ENCODE data around the gene FLNA.
"Not testable (repeated sequence)": the region's sequence is repeated elsewhere in the genome, so short reads cannot be mapped to it uniquely, and the experiment has no call there.

The FLNA gene

DNA sequence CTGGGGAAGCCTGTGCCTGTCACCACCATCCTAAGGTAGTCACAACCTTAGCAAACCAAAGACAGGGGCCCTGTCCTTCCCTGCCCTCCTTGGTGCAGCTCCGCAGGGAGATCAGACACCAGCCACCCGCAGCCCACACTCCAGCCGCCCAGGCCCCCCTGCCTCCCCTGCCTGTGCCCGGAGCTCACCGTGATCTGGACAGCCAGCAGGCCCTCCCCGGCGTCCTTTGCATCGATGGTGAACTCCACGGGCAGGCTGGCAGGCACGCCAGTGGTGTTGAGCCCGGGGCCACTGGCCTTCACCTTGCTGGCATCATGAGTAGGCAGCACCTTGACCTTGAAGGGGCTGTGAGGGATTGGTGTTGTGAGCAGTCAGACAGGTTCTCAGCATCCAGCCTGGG lies 16.4 kb downstream of the FLNA start:
- DNase-seq (ENCODE audit: low spot score), result no peak

DNA sequence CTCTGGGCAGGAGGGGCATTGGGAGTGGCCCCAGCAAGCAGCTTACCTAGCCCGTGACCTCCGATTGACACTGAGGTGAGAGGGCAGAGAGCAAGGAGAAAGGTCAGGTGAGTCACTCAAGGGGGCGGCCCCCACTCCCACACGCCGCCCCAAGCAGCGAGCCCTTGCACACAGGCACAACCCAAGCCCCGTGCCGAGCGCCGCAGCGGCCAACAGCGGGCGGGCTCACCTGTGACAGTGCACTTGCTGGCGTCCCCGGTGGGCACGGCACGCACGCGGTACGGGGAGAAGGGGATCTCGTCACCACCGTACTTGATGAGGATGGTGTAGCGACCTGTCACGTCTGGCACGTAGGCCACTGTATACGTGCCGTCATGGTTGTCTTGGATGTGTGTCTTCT lies 17.2 kb downstream of the FLNA start:
- DNase-seq (ENCODE audit: low spot score), result no peak

DNA sequence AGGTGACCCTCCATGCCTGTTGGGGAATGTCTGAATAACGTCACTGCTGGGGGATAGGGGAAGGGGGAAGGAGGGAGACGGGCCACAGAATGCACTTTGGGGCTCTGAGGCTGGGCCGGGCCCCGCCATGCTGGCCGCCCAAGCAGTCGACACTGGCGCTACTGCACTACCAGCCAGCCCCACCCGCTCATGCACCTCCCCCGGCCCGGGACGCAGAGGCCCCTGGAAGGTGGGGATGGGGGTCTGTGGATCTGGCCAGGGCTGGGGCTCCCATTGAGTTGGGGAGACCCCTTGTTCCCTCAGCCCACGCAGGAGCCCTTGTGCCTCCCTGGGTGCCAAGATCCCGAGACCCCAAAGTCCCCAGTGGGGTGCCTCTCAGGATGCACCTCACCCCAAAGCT lies 17.8 kb downstream of the FLNA start:
- DNase-seq (ENCODE audit: low spot score), result no peak

DNA sequence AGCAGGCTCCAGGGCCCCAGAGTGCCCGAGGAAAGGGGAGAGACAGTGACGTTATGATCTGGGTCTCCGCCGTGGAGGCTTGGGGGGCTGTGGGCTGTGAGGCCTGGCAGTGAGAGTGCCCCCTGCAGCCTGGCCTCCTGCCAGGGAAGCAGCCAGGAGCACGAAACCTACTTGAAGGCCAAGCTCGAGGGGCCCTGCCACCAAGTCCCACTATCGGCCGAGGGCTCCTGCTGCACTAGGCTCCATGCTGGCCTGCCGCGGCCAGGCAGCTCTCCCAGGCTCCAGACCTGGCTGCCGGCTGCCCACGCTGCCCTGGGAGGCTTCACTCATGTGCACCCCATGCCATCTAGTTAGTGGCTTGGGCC lies 18.7 kb downstream of the FLNA start:
- DNase-seq (ENCODE audit: low spot score), result no peak

DNA sequence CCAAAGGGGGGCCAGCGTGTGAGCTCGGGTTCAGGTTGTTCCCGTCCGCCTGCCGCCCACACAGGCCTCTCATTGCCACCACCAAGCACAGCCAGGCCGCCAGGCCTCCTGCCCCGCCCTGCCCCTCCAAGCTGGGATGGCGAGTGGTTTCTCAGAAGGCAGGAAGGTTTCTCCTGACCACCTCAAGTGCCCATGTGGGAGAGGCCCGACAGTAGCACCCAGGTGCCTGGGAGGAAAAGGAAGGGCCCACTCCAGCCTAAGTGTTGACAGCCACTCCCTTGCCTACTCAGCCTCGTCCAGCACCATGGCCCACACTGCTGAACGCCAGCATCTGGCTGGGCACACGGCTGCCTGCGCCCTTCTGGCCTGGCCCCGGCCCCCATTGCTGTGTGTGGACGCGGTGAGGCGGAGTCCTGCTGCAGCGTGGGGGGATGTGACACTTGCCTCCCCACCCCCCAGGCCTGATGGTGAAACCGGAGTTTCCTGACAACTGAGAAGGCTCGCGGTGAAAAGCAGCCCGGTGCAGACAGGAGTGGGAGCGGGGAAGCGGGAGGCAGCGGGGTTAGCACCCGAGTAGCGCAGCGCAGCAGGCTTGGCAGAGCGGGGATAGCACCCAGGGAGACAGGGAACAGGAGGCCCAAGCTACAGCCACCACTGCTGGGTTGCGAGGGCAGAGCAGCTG lies 19.2 kb downstream of the FLNA start:
- no peak for DNase-seq (ENCODE audit: low spot score)

DNA sequence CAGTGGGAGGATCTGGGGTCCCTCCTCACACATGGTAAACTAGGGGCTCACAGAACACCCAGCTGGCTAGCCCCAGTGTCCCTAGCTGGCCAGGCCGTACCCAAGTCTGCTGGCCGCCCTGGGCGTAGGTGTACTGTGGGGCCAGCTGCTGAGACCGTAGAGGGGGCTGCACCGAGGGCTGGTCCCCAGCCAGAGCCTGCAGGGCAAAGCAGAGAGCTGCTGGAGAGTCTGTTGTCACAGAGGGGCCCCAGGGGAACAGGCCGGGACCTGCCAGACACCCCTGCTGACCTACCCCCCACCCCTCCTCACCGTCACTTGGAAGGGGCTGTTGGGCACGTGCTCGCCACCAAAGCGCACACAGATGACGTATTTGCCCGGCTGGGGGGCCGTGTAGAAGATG lies 19.9 kb downstream of the FLNA start:
- no peak for DNase-seq (ENCODE audit: low spot score)

DNA sequence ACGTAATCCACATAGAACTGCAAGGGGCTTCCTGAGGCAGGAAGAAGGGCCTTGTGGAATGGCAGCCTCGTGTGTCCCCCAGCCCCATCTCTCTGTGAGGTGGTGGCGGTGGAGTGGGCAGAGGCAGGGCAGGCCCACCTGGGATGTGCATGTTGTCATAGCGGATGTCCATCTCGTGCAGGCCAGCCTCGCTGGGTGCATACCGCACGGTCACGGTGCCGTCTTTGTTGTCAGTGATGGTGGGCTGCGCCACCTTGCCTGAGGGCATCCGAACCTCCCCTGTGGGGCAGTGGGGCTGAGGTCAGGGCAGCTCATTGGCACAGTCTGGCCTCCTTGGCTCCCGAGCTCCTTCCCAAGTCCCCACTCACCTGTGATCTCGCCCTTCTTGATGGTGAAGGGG lies 20.4 kb downstream of the FLNA start:
- no peak for DNase-seq (ENCODE audit: low spot score)

DNA sequence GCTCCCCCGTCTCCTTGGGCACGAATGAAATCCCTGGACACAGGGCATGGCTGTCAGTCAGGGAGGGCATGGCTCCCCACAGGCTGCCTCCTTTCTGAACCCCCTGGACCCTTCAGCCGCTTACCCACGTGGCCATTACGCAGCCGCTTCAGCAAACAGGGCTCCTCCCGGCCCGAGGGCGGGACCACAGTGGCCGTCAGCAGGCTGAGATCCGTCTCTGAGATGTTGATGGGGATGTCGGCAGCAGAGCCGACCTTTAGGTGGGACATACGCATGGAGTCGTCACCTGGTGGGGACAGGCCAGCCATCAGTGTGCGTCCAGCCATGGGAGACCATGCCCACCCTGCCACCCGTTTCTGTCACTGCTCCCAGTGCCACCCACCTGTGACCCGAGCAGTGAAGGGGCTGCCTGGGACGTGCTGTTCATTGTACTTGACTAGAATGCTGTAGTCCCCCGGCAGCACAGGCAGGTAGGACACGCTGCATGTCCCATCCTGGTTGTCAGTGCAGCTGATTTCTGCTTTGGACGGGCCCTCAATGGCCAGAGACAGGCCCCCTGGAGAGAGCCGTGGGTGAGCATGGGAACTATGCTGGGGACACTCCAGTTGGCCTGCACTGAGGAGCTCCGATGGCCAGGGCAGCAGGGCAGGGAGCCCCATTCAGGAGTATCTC lies 21.1 kb downstream of the FLNA start:
- DNase-seq (ENCODE audit: low spot score), result no peak

DNA sequence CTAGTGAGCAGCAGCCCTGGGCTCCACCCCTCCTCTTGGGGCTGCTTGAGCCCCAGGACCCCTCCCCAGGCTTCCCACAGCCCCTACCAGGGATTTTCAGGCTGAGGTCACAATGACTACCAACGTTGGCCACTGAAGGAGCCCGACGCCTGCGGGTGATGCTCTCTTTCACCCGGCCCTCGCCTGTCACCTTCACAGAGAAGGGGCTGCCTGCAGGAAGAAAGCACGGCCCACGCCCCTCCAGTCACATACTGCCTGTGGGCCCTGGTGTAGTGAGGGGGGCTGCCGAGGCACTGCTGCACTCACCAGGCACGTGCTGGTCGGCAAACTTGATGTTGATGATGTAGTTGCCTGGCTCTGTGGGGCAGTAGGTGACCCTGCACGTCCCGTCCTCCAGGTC lies 22.0 kb downstream of the FLNA start:
- DNase-seq (ENCODE audit: low spot score), result no peak

DNA sequence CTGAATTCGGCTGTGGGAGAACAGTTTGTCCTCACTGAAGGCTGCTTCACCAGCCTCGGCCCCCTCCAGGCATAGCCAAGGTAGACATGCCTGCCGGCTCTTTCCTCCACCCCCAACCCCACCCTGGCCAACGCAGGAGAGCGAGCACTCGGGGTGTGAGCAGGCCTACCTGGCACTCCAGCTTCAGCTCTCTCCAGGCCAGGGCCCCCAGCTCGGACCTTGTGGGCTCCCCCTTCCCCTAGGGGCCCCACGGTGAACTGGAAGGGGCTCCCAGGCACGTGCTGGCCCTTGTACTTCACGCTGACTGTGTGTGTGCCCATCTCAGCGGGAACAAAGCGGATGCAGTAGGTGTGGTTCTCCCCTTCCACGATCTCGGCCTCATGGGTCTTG lies 22.4 kb downstream of the FLNA start:
- no peak for DNase-seq (ENCODE audit: low spot score)

DNA sequence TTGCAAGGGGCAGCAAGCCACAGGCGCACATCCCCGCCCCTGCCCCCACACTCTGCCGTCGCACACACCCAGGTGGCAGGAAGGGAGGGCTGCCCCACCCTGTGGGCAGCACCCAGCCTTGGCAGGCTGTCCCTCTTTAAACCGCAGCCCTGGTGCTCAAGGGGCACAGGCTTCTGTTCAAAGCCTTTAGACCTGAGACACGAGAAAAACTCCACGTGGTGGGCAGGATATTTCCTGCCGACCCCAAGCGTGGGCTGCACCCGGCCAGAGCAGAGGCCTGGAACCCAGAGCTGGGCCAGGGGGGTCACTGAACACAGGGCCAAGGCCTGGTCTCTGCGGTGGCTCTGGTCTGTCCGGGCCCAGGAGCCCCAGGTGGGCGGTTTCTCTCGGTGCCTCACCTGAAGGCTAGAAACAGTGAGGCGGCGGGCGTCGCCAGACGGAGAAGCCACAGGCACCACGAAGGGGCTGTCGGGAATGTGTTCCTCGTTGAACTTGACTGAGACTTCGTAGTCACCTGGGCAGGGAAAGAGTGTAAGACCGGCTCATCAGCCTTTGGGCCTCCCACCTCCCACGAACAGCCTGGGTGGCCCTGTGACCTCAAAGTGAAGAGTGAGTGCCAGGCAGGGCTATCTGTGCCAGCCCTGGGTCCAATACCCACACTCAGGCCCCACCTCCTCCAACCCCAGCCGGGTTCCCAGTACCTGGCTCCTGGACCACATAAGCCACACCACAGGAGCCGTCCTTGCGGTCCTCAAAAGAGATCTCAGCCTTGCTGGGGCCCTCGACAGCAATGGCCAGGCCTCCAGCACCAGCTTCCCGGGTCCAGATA lies 23.0 kb downstream of the FLNA start:
- no peak for DNase-seq (ENCODE audit: low spot score)

DNA sequence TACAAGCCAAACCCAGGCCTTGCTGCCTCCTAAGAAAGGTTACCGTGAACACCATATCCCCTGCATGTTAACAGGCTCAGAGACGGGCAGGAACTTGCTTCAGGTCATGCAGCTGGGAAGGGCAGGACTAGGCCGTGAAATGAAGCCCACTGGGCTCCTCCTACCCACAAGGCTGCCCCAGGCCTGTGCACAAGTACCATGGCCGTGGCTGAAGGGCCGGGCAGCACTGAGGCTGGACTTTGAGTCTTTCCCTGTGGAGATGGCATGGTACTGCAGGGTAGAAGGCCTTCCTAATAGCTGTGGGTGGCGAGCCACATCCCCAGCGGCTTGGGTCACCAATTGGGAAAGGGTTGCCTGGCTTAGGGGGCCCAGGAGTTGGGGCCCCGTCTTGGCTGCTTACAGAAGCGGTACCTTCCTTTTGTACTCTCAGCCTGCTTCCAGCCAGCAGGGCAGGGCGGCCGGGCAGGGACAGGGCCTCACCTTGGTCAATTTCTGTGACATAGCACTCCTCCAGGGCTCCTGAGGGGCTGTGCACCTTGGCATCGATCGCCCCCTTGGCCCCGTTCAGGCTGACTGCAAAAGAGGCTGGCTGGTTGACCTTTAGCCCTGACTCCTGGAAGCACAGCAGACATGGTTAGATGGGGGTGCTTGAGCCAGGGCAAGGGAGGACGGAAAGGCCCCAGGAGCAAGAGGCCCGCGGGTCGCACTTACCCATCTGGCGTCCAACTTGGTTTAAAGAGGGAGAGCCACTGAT lies 23.8 kb downstream of the FLNA start:
- no peak for DNase-seq (ENCODE audit: low spot score)

DNA sequence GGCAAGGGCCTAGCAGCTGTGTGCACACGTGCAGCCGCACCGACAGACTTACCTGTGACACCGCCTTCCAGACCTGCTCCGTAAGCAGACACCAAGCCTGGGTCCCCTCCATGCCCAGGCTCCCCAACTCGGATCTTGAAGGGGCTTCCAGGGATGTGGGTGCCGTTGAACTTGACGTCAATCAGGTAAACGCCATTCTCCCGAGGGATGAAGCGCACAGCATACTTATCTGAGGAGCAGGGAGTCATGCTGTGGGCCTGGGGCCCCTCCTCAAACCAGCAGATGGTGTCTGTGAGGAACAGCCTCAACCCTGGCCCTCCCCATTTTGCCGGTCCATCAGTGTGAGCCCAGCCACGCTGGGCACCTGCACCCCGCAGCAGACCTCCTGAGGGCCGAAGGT lies 24.5 kb downstream of the FLNA start:
- no peak for DNase-seq (ENCODE audit: low spot score)

DNA sequence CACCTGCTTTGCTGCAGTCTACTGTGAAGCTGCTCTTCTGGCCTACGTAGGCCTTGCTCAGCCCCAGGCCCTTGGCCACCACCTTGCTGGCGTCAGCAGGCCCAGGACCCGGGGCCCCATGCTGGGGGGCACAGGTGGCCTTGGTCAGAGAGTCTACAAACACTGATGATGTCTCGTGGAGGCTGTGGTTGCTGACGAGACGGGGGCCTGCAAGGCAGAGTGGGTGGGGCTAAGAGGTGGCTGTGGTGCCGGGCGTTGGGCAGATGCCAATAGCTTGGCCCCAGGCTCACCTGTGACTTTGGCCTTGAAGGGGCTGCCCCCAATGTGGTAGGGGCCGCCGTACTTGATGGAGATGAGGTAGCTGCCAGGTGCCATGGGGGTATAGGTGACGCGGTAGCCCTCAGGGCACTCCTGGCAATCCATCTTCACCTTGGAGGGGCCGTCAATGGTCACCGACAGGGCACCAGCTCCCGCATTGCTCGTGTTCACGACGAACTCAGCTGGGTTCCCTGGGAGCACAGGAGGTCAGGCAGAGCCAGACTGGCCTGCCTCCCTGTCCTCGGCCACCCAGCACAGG lies 25.0 kb downstream of the FLNA start:
- no peak for DNase-seq (ENCODE audit: low spot score)

DNA sequence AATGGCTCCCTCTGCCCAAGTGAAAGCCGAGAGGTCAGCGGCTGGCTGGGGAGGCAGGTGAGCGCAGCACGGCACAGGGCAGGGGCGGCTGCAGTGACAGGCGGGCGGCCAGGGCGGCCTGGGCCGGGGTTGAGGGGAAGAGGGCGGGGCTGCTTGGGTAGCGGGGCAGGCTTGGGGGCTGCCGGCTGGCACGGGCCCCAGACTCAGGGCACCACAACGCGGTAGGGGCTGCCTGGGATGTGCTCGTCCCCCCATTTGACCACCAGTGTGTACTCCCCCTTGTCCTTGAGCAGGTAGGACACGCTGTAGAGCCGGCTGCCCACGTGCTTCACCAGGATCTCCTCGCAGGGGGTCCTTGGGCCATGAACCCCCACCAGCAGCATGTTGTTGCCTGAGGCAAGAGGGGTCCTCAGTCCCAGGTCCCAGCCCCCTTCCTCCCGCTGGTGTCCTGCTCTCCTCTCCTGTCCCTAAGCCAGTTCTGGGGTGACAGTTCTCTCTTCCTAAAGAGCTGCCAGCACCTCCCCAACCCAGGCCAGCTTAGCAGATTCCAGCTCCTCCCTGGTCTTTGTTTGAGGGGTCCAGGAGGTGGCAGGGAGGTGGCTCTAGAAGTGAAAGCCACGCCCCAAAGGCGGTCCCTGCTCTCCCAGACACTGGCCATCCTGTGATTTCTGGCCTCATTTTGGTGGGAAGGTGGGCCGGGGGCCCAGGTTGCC lies 25.6 kb downstream of the FLNA start:
- no peak for DNase-seq (ENCODE audit: low spot score)

DNA sequence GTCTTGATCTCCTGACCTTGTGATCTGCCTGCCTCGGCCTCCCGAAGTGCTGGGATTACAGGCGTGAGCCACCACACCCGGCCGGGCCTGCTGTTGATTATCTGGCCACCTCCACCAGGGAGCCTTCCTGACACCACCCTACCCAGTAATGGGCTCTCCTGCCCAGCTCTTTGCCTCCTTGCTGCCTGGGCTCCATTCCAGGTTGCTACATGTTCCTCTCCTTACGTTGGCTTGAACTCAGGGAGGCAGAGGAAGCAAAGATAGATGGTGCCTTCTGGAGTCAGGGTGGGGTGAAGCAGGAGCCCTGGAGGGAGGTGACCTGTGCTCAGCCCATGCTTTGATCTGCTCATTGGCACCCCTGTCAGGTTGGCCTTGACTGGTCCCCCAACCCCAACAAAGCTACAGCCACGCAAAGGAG lies 26.3 kb downstream of the FLNA start:
- no peak for DNase-seq (ENCODE audit: low spot score)

DNA sequence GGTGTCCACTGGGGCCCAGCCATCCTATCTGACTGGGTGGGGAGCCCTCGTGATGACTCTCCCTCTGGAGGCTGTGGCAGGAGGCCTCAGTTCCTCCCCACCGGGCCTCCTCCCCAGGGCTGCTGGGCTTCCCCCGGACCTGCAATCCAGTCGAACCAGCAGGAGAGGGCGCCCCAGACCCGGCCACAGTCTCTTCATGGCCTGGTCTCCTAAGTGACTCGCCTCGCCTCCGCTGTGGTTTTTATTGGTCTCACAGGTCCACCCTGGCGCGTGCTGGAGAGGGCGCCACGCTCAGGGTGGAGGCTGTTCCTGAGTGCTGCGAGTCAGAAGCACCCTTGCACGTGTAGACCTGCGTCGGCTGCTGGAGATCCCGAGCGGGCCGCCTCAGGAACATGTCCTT lies 30.8 kb downstream of the FLNA start:
- DNase-seq (ENCODE audit: low spot score), result not testable (repeated sequence)

DNA sequence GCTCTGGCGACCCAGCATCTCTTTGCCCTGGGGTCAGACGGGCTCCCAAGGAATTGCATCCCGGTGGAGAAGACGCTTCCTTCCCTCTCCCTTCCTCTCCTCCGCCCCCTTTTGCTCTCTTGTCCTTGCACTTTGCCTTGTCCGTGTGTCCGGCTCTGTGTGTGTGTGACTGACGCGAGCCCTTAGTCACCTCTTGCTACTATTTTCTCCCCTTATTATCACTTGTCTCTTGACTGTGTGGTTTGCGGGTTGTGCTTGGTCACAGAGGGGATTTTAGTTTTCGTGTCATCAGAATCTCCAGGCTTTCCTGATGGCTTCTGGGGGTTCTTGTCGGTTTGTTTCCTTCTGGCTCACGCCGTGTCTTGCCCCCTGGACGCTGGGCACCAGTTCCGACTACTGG lies 31.4 kb downstream of the FLNA start:
- not testable (repeated sequence) for DNase-seq (ENCODE audit: low spot score)

DNA sequence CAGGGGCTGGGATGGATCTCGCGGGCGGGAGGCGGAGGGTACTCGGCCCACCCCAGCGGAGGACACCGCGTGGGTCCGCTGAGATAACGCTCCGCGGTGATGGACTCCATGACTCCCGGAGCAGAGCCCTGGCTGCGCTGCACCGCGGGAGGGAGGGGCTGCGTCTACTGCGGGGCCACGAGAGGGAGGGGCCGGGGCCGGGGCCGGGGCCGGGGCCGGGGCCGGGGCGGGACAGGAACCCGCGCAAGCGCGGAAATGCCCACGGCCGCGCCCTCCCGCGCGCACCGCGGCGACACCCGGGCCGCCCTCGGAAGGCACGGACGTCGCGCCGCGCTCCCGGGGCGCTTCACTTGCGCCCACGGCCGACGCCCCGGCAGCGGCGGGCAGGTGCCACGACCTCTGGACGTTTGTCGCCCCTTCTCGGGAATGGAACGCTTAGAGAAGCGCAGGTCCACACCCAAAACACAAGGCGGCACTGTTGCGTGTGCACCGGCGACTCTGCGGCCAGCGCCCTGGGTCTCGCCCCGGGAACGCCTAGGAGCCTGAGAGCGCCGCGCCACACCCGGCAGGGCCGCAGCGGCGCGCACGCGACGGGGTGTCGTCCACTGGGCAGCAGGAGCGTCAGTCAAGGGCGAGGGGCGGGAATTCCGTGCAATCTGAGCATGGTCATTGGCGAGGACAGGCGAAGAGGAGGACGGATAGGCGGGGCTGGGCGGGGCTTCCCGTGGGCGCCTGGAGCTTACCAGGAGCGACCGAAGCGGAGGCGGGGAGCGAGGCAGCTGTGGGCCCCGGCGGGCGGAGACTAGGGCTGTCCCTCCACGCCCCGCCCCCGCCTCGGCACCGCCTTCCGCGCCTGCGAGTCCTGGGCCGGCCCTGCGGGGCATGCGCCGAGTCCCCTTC lies 32.8 kb downstream of the FLNA start:
- DNase-seq (ENCODE audit: low spot score), result not testable (repeated sequence)

DNA sequence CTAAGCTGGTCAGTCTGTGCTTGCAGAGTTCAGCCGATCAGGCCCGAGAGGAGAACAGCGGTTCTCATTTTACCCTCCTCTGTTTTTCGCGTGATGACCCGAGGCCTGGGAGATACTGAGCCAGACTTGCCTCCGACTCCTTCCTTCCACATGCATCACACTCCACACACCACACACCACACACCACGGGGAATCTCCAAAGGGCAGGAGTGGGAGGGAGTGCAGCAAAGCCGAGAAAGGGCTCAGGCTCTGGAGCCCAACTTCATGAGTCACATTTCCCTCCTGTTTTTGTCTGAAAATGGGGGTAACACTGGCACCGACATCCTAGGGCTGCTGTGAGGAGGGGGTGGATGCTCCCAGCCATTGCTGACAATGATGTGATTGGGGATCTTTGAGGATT lies 39.9 kb downstream of the FLNA start:
- DNase-seq (ENCODE audit: low spot score), result no peak

Measured in AG20443 (cell line).